NK-92 treated with Interleukin-12 subunit alpha and Interleukin-12 subunit beta, amount 100 ng/mL, for 24 hours (cell line): ENCODE measurements around the gene C19orf47.
"Not testable (repeated sequence)": the region's sequence is repeated elsewhere in the genome, so short reads cannot be mapped to it uniquely, and the experiment has no call there.

Source experiments
- DNase-seq: peaks from one replicate; lab custom pipeline; 2025; lab: John Stamatoyannopoulos, UW

C19orf47 gene

GRCh38 chr19:40348961-40349507 is 837 bp upstream of the C19orf47 start:
- no peak for DNase-seq

- no peak for DNase-seq
Measured at GRCh38 chr19:40344422-40344821, 3.8 kb downstream of the C19orf47 start.

- no peak for DNase-seq
Measured at GRCh38 chr19:40342644-40343311, 5.4 kb downstream of the C19orf47 start.

- no peak for DNase-seq
Measured at GRCh38 chr19:40341601-40342482, 6.4 kb downstream of the C19orf47 start.

GRCh38 chr19:40339018-40339728 is 9.0 kb downstream of the C19orf47 start:
- no peak for DNase-seq

- DNase-seq = no peak
Measured at GRCh38 chr19:40337594-40337993, 10.6 kb downstream of the C19orf47 start.

- DNase-seq = no peak
Measured at GRCh38 chr19:40337107-40337506, 11.1 kb downstream of the C19orf47 start.

- DNase-seq = no peak
Measured at GRCh38 chr19:40336601-40336900, 11.6 kb downstream of the C19orf47 start.

GRCh38 chr19:40335855-40336600 is 12.2 kb downstream of the C19orf47 start:
- no peak for DNase-seq

- DNase-seq = no peak
Measured at GRCh38 chr19:40335101-40335500, 13.1 kb downstream of the C19orf47 start.

GRCh38 chr19:40333083-40333482 is 15.1 kb downstream of the C19orf47 start:
- not testable (repeated sequence) for DNase-seq

GRCh38 chr19:40332669-40333068 is 15.5 kb downstream of the C19orf47 start:
- DNase-seq = no peak

GRCh38 chr19:40331052-40331451 is 17.1 kb downstream of the C19orf47 start:
- DNase-seq = no peak

- DNase-seq = no peak
Measured at GRCh38 chr19:40326201-40326600, 22.0 kb downstream of the C19orf47 start.

GRCh38 chr19:40323705-40324104 is 24.5 kb downstream of the C19orf47 start:
- DNase-seq = no peak

GRCh38 chr19:40322951-40323615 is 25.1 kb downstream of the C19orf47 start:
- no peak for DNase-seq

- no peak for DNase-seq
Measured at GRCh38 chr19:40322271-40322610, 26.0 kb downstream of the C19orf47 start.

GRCh38 chr19:40321566-40322270 is 26.5 kb downstream of the C19orf47 start:
- DNase-seq = no peak

GRCh38 chr19:40321076-40321475 is 27.1 kb downstream of the C19orf47 start:
- no peak for DNase-seq

- DNase-seq = no peak
Measured at GRCh38 chr19:40320558-40320935, 27.6 kb downstream of the C19orf47 start.

- no peak for DNase-seq
Measured at GRCh38 chr19:40317338-40317737, 30.9 kb downstream of the C19orf47 start.
